Colonic mucosa (tissue), 4 donors: Measurements from ENCODE around the gene DAZL. TPM values are rescaled to one million over a fixed set of nuclear protein-coding genes. Genes with fewer than 3 reads are reported as not detected.
"Not testable (repeated sequence)": the region's sequence is repeated elsewhere in the genome, so short reads cannot be mapped to it uniquely, and the experiment has no call there.

Experiments used
- DNase-seq: peaks from one replicate; pipeline ENCODE4 v3.0.0-alpha.2; 2020
- H3K27ac ChIP-seq: fragments of 200-600 bp; one replicate; pipeline ENCODE4 v1.8.0; 2021
- H3K27me3 ChIP-seq: fragments of 200-600 bp; one replicate; pipeline ENCODE4 v1.8.0; 2021
- H3K36me3 ChIP-seq: fragments of 200-600 bp; one replicate; pipeline ENCODE4 v1.8.0; 2021
- H3K4me1 ChIP-seq: fragments of 200-600 bp; one replicate; pipeline ENCODE4 v1.8.0; 2021; ENCODE audit warnings: mild to moderate bottlenecking
- H3K4me3 ChIP-seq: fragments of 200-600 bp; one replicate; pipeline ENCODE4 v1.8.0; 2021
- H3K9ac ChIP-seq, 2 donors: one replicate each; pipeline ENCODE4 v1.7.0; 2013; ENCODE audit warnings: control low read depth in 2 of 2, low read depth in 2 of 2, low read length in 2 of 2
- H3K9me3 ChIP-seq: fragments of 200-600 bp; one replicate; pipeline ENCODE4 v1.8.0; 2021
- intact Hi-C: fragments of 100-400 bp; cut with DNase I; formaldehyde crosslinking; loops from one replicate; pipeline ENCODE4 v1.14.1; 2022
- total RNA-seq, 2 donors: library from RNA; stranded (reverse); fragmentation: NEBNext Ultra II Directional in 1 of 2; extraction: Animal tissue kit (Norgen Biotek cat#: 25700) in 1 of 2; gene quantifications; one replicate each; pipeline ENCODE4 v1.2.1, GENCODE V29; 2021
- TF ChIP-seq, protein P1 (sequence below): fragments of 200-600 bp; IDR thresholded peaks from one replicate; pipeline ENCODE4 v1.8.0; 2022; ENCODE audit warnings: antibody characterized with exemption, mild to moderate bottlenecking
- donor health status: healthy.
- donor health status: DM: no; HTN: no; CAD: no.
- donor health status: DM: no; HTN: no; CAD: no.

DAZL gene
- total RNA-seq, 2 donors from 2014 or later = not detected

DNA sequence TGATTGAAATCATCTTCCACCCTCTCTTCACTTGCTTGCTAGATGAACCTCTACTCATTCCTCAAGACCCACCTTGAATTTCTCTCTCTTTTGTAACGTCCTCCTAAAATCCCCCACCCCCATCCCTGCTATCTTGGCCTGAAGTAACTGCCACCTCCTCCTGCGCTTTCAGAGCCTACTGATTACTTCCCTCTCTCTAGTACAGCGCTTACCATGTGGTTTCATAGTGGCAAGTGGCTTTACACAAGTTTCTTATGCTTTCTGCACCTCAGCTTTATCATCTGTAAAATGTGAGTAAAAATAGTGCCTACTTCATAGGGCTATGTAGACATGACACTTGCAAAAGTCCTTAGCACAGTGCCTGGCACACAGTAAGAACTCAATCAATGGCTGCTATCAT, 28.7 kb upstream of the DAZL start:
- TF ChIP-seq, protein P1, sequence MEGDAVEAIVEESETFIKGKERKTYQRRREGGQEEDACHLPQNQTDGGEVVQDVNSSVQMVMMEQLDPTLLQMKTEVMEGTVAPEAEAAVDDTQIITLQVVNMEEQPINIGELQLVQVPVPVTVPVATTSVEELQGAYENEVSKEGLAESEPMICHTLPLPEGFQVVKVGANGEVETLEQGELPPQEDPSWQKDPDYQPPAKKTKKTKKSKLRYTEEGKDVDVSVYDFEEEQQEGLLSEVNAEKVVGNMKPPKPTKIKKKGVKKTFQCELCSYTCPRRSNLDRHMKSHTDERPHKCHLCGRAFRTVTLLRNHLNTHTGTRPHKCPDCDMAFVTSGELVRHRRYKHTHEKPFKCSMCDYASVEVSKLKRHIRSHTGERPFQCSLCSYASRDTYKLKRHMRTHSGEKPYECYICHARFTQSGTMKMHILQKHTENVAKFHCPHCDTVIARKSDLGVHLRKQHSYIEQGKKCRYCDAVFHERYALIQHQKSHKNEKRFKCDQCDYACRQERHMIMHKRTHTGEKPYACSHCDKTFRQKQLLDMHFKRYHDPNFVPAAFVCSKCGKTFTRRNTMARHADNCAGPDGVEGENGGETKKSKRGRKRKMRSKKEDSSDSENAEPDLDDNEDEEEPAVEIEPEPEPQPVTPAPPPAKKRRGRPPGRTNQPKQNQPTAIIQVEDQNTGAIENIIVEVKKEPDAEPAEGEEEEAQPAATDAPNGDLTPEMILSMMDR = no peak

DNA sequence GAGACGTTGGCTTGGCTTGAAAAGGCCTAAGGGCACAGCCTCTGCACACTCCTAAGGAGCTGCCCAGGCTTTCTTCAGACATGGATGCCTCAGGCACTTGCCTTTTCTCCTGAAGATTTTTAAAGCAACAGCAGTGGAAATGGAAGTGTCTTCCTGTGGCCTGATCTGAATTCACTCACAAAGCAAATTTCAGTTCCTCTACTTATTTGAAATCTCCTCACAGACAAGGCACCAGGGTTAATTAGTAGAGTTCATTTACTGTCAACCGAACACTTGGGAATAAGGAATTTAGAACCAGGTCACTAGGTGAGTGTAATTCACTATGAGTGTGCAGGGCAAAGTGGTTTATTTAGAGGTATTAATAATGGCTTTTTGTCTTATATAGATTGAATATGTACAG, 27.2 kb upstream of the DAZL start:
- Histone ChIP-seq H3K27me3 (no peaks in the 10 kb centered on the region), H3K4me3 (no peak overlapping the region), H3K9ac (no peak overlapping the region), H3K36me3 (no peaks in the 10 kb centered on the region), H3K9me3 (no peaks in the 10 kb centered on the region), H3K27ac (no peak overlapping the region), H3K4me1 (no peaks in the 10 kb centered on the region)
- no peak for DNase-seq
- TF ChIP-seq, protein P1 = no peak
- intact Hi-C loops = no loop called here

More for the DNA sequence above, 28.7 kb upstream of the DAZL start:
- H3K9ac ChIP-seq = no peak overlapping the region
- no peak for DNase-seq
- no peak overlapping the region for H3K27ac ChIP-seq
- H3K4me1 ChIP-seq = no peaks in the 10 kb centered on the region
- H3K4me3 ChIP-seq = no peak overlapping the region
- intact Hi-C loops = no loop called here
- no peaks in the 10 kb centered on the region for H3K27me3 ChIP-seq
- H3K36me3 ChIP-seq = no peaks in the 10 kb centered on the region
- no peaks in the 10 kb centered on the region for H3K9me3 ChIP-seq

DNA sequence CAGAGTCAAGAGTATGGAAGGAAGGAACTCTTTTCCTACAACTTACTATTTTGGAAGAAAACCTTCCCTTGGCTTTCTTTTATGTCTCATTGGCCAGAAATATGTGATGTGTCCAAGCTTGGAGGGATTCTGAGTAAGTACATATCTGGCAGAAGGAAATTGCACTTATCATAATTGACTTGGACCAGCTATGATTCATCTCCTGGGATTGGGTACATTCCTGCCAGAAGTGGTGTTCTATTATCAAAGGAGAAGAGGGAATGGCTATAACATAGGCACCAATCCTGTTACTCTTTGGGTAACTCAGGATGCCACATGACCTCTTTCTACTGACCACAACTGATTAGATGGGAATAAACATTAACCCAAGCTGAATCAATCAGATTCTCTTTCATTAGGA, 13.5 kb upstream of the DAZL start:
- no peaks in the 10 kb centered on the region for H3K27me3 ChIP-seq
- intact Hi-C loops = no loop called here
- H3K27ac ChIP-seq = no peak overlapping the region

DNA sequence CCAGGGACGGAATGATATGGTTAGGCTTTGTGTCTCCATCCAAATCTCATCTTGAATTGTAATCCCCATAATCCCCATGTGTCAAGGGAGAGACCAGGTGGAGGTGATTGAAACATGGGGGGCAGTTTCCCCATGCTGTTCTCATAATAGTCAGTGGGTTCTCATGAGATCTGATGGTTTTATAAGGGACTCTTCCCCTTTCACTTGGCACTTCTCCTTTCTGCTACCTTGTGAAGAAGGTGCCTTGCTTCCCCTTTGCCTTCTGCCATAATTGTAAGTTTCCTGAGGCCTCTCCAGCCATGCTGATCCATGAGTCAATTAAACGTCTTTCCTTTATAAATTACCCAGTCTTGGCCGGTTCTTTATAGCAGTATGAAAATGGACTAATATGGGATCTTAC, 11.9 kb upstream of the DAZL start:
- intact Hi-C loops, DNase-seq, H3K27ac ChIP-seq, H3K27me3 ChIP-seq, H3K9ac ChIP-seq, H3K4me3 ChIP-seq, H3K9me3 ChIP-seq, H3K4me1 ChIP-seq, H3K36me3 ChIP-seq: not testable (repeated sequence)

More for the DNA sequence above, 13.5 kb upstream of the DAZL start:
- Histone ChIP-seq H3K4me1 (no peaks in the 10 kb centered on the region), H3K9ac (no peak overlapping the region), H3K36me3 (no peaks in the 10 kb centered on the region), H3K9me3 (no peaks in the 10 kb centered on the region), H3K4me3 (no peak overlapping the region)
- TF ChIP-seq, protein P1 = no peak
- no peak for DNase-seq

DNA sequence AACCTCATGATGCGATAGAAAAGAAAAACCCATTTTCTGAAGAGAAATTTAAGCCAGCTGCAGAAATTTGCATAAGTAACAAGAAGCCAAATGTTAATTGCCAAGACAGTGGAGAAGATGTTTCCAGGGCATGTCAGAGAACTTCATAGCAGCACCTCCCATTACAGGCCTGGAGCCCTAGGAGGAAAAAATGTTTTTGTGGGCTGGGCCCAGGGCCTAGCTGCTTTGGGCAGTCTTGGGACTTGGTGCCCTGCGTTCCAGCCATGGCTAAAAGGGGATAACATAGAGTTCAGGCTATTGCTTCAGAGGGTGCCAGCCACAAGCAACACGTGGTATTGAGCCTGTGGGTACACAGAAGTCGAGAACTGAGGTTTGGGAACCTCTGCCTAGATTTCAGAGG, 10.9 kb upstream of the DAZL start:
- no peak overlapping the region for H3K4me3 ChIP-seq
- no peak overlapping the region for H3K27ac ChIP-seq
- TF ChIP-seq, protein P1 = no peak
- H3K9ac ChIP-seq = no peak overlapping the region
- intact Hi-C loops = no loop called here
- no peaks in the 10 kb centered on the region for H3K4me1 ChIP-seq
- no peaks in the 10 kb centered on the region for H3K36me3 ChIP-seq
- no peaks in the 10 kb centered on the region for H3K9me3 ChIP-seq
- DNase-seq = no peak
- no peaks in the 10 kb centered on the region for H3K27me3 ChIP-seq

DNA sequence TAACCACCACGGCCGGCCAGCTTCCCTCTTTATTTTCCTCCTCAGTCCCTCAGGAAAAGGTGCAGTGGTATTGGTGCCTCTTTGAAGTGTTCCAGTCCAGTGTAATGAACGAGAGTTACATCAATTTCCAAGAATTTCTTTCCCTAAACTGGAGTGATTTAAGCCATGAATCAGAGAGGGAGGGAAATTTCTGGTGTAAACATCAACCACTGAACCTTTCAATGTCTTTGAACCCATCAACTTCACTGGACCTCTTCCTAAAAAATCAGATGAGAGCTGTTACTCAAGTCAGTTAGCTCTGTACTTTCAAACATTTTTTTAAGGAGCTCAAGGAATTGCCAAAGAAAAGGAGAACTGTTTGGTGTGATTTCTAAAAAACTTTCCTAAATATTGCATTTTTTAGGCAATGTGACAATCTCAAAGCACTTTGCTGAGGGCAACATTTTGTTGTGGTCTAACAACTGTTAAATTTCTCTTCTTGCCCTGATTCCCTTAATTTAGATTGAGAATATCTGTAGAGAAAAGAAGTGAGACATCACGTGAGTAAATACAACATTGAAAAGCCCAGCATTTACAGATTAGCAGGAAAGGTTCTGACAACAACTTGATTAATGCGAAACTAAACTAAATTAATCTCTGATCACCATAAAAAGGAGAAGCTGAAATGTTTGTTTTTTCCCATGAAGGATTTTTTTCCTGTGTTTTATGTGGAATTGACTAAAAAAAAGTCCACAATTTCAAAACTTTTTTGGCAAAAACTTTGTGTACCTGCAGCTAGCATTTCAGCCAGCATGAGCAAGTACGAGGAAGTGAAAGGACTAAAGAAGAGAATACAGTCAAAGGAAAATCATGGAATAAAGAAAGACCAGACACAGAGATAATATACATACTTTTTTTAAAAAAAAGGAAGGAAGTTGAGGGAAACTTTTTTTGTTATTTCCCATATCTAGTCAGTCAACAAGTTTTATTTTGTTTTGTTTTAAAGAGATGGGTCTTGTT, 9.1 kb upstream of the DAZL start:
- Histone ChIP-seq H3K9ac (no peak overlapping the region), H3K27me3 (no peaks in the 10 kb centered on the region), H3K4me1 (no peaks in the 10 kb centered on the region), H3K36me3 (no peaks in the 10 kb centered on the region), H3K4me3 (no peak overlapping the region), H3K9me3 (no peaks in the 10 kb centered on the region), H3K27ac (no peak overlapping the region)
- TF ChIP-seq, protein P1 = no peak
- intact Hi-C loops = no loop called here
- DNase-seq = no peak
